Naive thymus-derived CD4-positive, alpha-beta T cell (primary cell): ENCODE data around the gene DPP8. TPM values are rescaled to one million over a fixed set of nuclear protein-coding genes. Genes with fewer than 3 reads are reported as not detected.

Experiments
- ATAC-seq: fragments of 150-1000 bp; cut with Tn5 transposase; 2 replicates; pipeline ENCODE4 v1.10.0; 2021; ENCODE audit warnings: mild to moderate bottlenecking, moderate library complexity
- CTCF ChIA-PET: fragments of 350-600 bp; sonication (Branson Sonifier 250); formaldehyde crosslinking; loops from one replicate; lab custom pipeline; 2021; ENCODE audit warnings: antibody characterized with exemption; lab: Charles Lee
- POLR2A ChIA-PET: fragments of 350-600 bp; sonication (Branson Sonifier 250); formaldehyde crosslinking; loops from one replicate; lab custom pipeline; 2021; ENCODE audit warnings: antibody characterized with exemption, inconsistent platforms; lab: Charles Lee
- DNase-seq, 9 donors: peaks; one replicate each; pipeline versions ENCODE4 v3.0.0 to v3.0.0-alpha.2; 2020 to 2022; ENCODE audit warnings: mixed read lengths in 1 of 9
- H3K27ac ChIP-seq: one replicate; pipeline ENCODE4 v1.7.0; 2013; ENCODE audit warnings: mild to moderate bottlenecking, low read depth, low read length, moderate library complexity
- H3K27me3 ChIP-seq, 2 donors: one replicate each; pipeline ENCODE4 v1.7.0; 2013; ENCODE audit warnings: low read length in 2 of 2, mild to moderate bottlenecking in 2 of 2, moderate library complexity in 2 of 2; ENCODE audit not compliant: control insufficient read depth in 2 of 2, insufficient read depth in 2 of 2
- H3K36me3 ChIP-seq, 3 experiments: 1 replicate in 2 of 3; 2 replicates in 1 of 3; pipeline ENCODE4 v1.7.0; 2013; ENCODE audit warnings: low read length in 3 of 3, mild to moderate bottlenecking in 3 of 3, moderate library complexity in 1 of 3; ENCODE audit not compliant: insufficient read depth in 3 of 3, control insufficient read depth in 2 of 3
- H3K4me1 ChIP-seq, 2 donors: one replicate each; pipeline ENCODE4 v1.7.0; 2013; ENCODE audit warnings: low read length in 2 of 2, mild to moderate bottlenecking in 2 of 2, moderate library complexity in 1 of 2; ENCODE audit not compliant: control insufficient read depth in 2 of 2, insufficient read depth in 2 of 2
- H3K4me3 ChIP-seq: 2 replicates; pipeline ENCODE4 v1.7.0; 2013; ENCODE audit warnings: mild to moderate bottlenecking, low read length
- H3K9me3 ChIP-seq, 3 experiments: 1 replicate in 2 of 3; 2 replicates in 1 of 3; pipeline ENCODE4 v1.7.0; 2013; ENCODE audit warnings: low read length in 3 of 3; ENCODE audit not compliant: control insufficient read depth in 2 of 3
- H3K27ac Mint-ChIP-seq, 9 donors: one replicate each; pipeline ENCODE4 v1.8.0; 2020 to 2022; ENCODE audit warnings: mixed read lengths in 9 of 9, mild to moderate bottlenecking in 8 of 9, moderate library complexity in 5 of 9, inconsistent platforms in 2 of 9
- H3K27me3 Mint-ChIP-seq, 5 donors: one replicate each; pipeline ENCODE4 v1.8.0; 2021 to 2022; ENCODE audit warnings: mixed read lengths in 5 of 5, mild to moderate bottlenecking in 1 of 5
- H3K36me3 Mint-ChIP-seq, 5 donors: one replicate each; pipeline ENCODE4 v1.8.0; 2020 to 2022; ENCODE audit warnings: mixed read lengths in 5 of 5, mild to moderate bottlenecking in 3 of 5, inconsistent platforms in 1 of 5
- H3K4me1 Mint-ChIP-seq, 7 donors: one replicate each; pipeline ENCODE4 v1.8.0; 2020 to 2022; ENCODE audit warnings: mixed read lengths in 7 of 7, mild to moderate bottlenecking in 3 of 7, inconsistent platforms in 1 of 7
- H3K4me3 Mint-ChIP-seq, 10 donors: one replicate each; pipeline ENCODE4 v1.8.0; 2020 to 2022; ENCODE audit warnings: mild to moderate bottlenecking in 10 of 10, mixed read lengths in 10 of 10, moderate library complexity in 6 of 10, inconsistent platforms in 2 of 10
- H3K9me3 Mint-ChIP-seq, 11 donors: one replicate each; pipeline ENCODE4 v1.8.0; 2020 to 2022; ENCODE audit warnings: mixed read lengths in 11 of 11, mild to moderate bottlenecking in 4 of 11, inconsistent platforms in 1 of 11, moderate library complexity in 1 of 11
- intact Hi-C, 2 donors: fragments of 100-400 bp; cut with micrococcal nuclease; formaldehyde crosslinking; loops; one replicate each; pipeline ENCODE4 v1.15.1; 2023
- polyA plus RNA-seq, 2 donors: library from polyadenylated mRNA; unstranded; fragments of 300-500 nt; fragmentation: Illumina TruSeq; gene quantifications; one replicate each; pipeline ENCODE4 v1.2.3, GENCODE V29; 2021
- total RNA-seq, 6 experiments: library from RNA in 5 of 6; stranded (reverse) in 5 of 6; gene quantifications; 1 replicate in 5 of 6; 2 replicates in 1 of 6; pipeline ENCODE4 v1.2.3 and lab custom pipeline; 2021 to 2026

DPP8 gene
- total and polyA plus RNA-seq, 7 experiments from 2014 or later = 38.4 to 54.6 (median 40.8) TPM

DNA sequence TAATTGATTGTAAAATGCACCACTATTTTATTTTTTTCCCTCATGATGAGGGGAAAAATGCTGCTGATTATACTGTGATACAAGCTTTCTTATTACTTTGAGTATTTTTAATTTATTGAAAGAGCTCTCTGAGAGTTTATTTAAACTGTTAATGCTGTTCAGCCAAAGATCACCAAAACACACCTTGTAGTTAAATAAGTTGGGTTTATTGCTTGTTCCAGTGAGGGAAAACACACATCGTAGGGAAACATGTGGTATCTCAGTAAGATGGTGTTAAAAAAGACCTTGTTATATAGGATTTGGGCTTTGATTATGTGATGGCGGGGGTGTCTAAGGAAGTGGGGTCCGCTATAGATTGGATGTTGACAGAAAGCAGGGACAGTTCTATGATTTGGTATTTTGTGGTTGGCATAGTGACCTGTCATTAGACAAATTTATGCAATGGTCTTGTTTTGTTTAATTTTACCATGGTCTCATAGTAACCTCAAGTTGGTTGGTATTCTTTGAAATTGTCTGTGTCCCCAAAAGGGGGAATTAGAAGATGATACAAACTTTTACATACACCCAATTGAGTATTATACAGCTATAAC lies 23.8 kb upstream of the DPP8 start:
- Histone ChIP-seq H3K27me3 (no peaks in the 10 kb centered on the region), H3K9me3 (no peaks in the 10 kb centered on the region), H3K27ac (no peak overlapping the region), H3K4me3 (no peak overlapping the region), H3K36me3 (no peaks in the 10 kb centered on the region), H3K4me1 (no peaks in the 10 kb centered on the region)
- H3K4me3 Mint-ChIP-seq = no peak overlapping the region
- intact Hi-C loops = no loop called here
- DNase-seq (no peak), ATAC-seq (no peak)
- POLR2A ChIA-PET = interaction anchor here (0.6 kb wide), 1 partner anchor 41 kb away, joined by 3 read pairs; no protein-coding TSS in a partner anchor
- peaks cover 8 to 37% (median 29%) of the 10 kb centered on the region in 7 donors for H3K4me1 Mint-ChIP-seq
- peaks cover 0 to 9% (median 0%) of the 10 kb centered on the region in 5 donors for H3K36me3 Mint-ChIP-seq
- H3K9me3 Mint-ChIP-seq = no peaks in the 10 kb centered on the region
- H3K27me3 Mint-ChIP-seq = no peaks in the 10 kb centered on the region
- CTCF ChIA-PET = interaction anchor here (0.6 kb wide), 1 partner anchor 12 kb away, joined by 3 read pairs; no protein-coding TSS in a partner anchor
- H3K27ac Mint-ChIP-seq = no peak overlapping the region

GRCh38 chr15:65540314-65540713 lies 22.8 kb upstream of the DPP8 start:
- H3K4me3 Mint-ChIP-seq = no peak overlapping the region
- ChIA-PET CTCF (no interaction called here), POLR2A (no interaction called here)
- H3K9me3 Mint-ChIP-seq = no peaks in the 10 kb centered on the region
- Histone ChIP-seq H3K27me3 (no peaks in the 10 kb centered on the region), H3K27ac (no peak overlapping the region), H3K9me3 (no peaks in the 10 kb centered on the region), H3K36me3 (no peaks in the 10 kb centered on the region), H3K4me1 (no peaks in the 10 kb centered on the region), H3K4me3 (no peak overlapping the region)
- ATAC-seq = no peak
- no peaks in the 10 kb centered on the region for H3K27me3 Mint-ChIP-seq
- H3K27ac Mint-ChIP-seq = no peak overlapping the region
- H3K36me3 Mint-ChIP-seq = peaks cover 0 to 12% (median 0%) of the 10 kb centered on the region in 5 donors
- peaks cover 6 to 38% (median 31%) of the 10 kb centered on the region in 7 donors for H3K4me1 Mint-ChIP-seq
- intact Hi-C loops = no loop called here
- no peak for DNase-seq

- Histone ChIP-seq H3K4me3 (no peak overlapping the region), H3K9me3 (no peaks in the 10 kb centered on the region), H3K27me3 (no peaks in the 10 kb centered on the region), H3K27ac (no peak overlapping the region), H3K4me1 (peaks cover 5 to 9% of the 10 kb centered on the region in 2 donors), H3K36me3 (no peaks in the 10 kb centered on the region)
- ChIA-PET POLR2A (no interaction called here), CTCF (no interaction called here)
- Mint-ChIP-seq H3K27me3 (no peaks in the 10 kb centered on the region), H3K27ac (no peak overlapping the region), H3K4me1 (peaks cover 29 to 58% (median 53%) of the 10 kb centered on the region in 7 donors), H3K9me3 (no peaks in the 10 kb centered on the region), H3K36me3 (peaks cover 0 to 16% (median 0%) of the 10 kb centered on the region in 5 donors), H3K4me3 (no peak overlapping the region)
- ATAC-seq (no peak), DNase-seq (no peak)
- intact Hi-C loops = no loop called here
Measured at GRCh38 chr15:65535192-65535591, 17.7 kb upstream of the DPP8 start.

- no peak for ATAC-seq
- CTCF ChIA-PET = interaction anchor here (0.6 kb wide), 1 partner anchor 214 kb away, joined by 3 read pairs; no protein-coding TSS in a partner anchor
- intact Hi-C loops = no loop called here
Measured at GRCh38 chr15:65533057-65533756, 15.7 kb upstream of the DPP8 start.

GRCh38 chr15:65532738-65533051 lies 15.2 kb upstream of the DPP8 start:
- Mint-ChIP-seq H3K27ac (peak overlapping the region in 2 of 9 donors; percentile 21 to 48), H3K27me3 (no peaks in the 10 kb centered on the region), H3K4me1 (peaks cover 29 to 52% (median 45%) of the 10 kb centered on the region in 7 donors), H3K9me3 (no peaks in the 10 kb centered on the region), H3K36me3 (peaks cover 0 to 10% (median 0%) of the 10 kb centered on the region in 5 donors), H3K4me3 (peak overlapping the region in 5 of 10 donors; percentile 20 to 85 (median 33))
- Histone ChIP-seq H3K9me3 (no peaks in the 10 kb centered on the region), H3K27ac (no peak overlapping the region), H3K27me3 (no peaks in the 10 kb centered on the region), H3K4me3 (no peak overlapping the region), H3K36me3 (no peaks in the 10 kb centered on the region), H3K4me1 (peaks cover 8 to 13% of the 10 kb centered on the region in 2 donors)
- no peak for ATAC-seq
- POLR2A ChIA-PET = no interaction called here
- CTCF ChIA-PET = interaction anchor here (0.6 kb wide), 1 partner anchor 214 kb away, joined by 3 read pairs; no protein-coding TSS in a partner anchor
- intact Hi-C loops = no loop called here
- no peak for DNase-seq

More at GRCh38 chr15:65533057-65533756, 15.7 kb upstream of the DPP8 start:
- no peaks in the 10 kb centered on the region for H3K9me3 ChIP-seq
- Mint-ChIP-seq H3K4me1 (peaks cover 33 to 56% (median 50%) of the 10 kb centered on the region in 7 donors), H3K9me3 (no peaks in the 10 kb centered on the region), H3K36me3 (peaks cover 0 to 14% (median 0%) of the 10 kb centered on the region in 5 donors), H3K27ac (peak overlapping the region in 1 of 9 donors; percentile 48), H3K27me3 (no peaks in the 10 kb centered on the region), H3K4me3 (peak overlapping the region in 3 of 10 donors; percentile 21 to 45 (median 42))
- DNase-seq = no peak
- H3K27me3 ChIP-seq = no peaks in the 10 kb centered on the region
- H3K4me3 ChIP-seq = no peak overlapping the region
- peaks cover 8 to 13% of the 10 kb centered on the region in 2 donors for H3K4me1 ChIP-seq
- H3K27ac ChIP-seq = no peak overlapping the region
- POLR2A ChIA-PET = no interaction called here
- no peaks in the 10 kb centered on the region for H3K36me3 ChIP-seq

DNA sequence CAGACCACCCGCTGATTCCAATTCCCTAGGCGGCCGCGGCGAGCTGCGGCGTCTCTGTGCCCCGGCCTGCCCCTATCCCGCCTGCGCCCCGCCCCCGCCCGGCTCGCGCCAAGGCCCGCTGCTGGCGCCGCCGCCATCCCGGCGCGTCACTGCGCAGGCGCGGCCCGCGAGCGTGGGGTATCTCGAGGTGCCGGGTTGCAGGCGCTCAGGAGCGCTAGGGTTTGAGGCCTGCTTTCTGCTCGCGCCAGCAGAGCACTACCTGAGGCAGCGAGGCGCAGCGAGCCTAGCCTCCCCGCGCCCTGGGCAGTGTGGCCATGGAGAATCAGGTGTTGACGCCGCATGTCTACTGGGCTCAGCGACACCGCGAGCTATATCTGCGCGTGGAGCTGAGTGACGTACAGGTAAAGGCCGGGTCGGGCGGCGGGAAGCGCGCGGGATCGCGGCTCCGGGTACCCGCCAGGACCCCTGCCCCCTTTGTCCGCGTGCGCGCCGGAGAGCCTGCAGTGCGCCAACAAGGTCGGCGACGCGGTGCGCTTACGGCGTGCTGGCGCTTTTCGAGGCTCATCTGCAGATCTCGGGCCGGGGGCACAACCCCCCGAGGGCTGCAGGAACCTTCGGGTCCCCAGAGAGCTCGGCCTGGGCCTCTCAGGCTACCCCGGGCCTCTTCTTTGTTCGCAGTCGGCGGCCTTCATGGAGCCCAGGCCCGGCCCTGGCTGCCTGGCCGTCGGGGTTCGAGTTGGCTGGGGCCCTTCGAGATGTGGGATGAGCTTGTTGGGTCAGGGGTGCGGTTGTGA lies 13.0 kb upstream of the DPP8 start, which contains the start of gene HACD3:
TSS of gene HACD3 (plus strand) at position 146 of the 794 bp plus-strand sequence. CDS start at position 315, 169 bp downstream.
- ATAC-seq (peak; percentile 97), DNase-seq (peak; percentile 83 to 98 (median 89))
- peak within 1 kb of the TSS; percentile 79 for H3K27ac ChIP-seq
- H3K4me3 ChIP-seq = peak within 1 kb of the TSS; percentile 94
- no peaks in the 10 kb centered on the region for H3K27me3 Mint-ChIP-seq
- H3K27ac Mint-ChIP-seq = peak within 1 kb of the TSS; percentile 78 to 95 (median 85)
- ChIA-PET CTCF (interaction anchor here (0.8 to 1.4 kb wide), 4 partner anchors 14 to 302 kb away, joined by 3 to 4 read pairs (median 4); no protein-coding TSS in a partner anchor), POLR2A (interaction anchor here (0.6 to 2.6 kb wide), 5 partner anchors 14 to 340 kb away, joined by 3 to 22 read pairs (median 4); partner anchors contain the start of gene DPP8)
- no peaks in the 10 kb centered on the region for H3K9me3 ChIP-seq
- no peaks in the 10 kb centered on the region for H3K9me3 Mint-ChIP-seq
- no peaks in the 10 kb centered on the region for H3K27me3 ChIP-seq
- intact Hi-C loops = loop anchor here (1.0 kb wide), 3 partner anchors 13 to 339 kb away; partner anchors contain the start of genes DPP8 (in 2 of the 2), INTS14 (in 1 of the 2) and RAB11A (in 1 of the 2)
- peaks cover 23 to 45% (median 40%) of the 10 kb centered on the region in 7 donors for H3K4me1 Mint-ChIP-seq
- peak within 1 kb of the TSS; percentile 67 to 91 (median 86) for H3K4me3 Mint-ChIP-seq
- peaks cover 0 to 7% (median 0%) of the 10 kb centered on the region in 5 donors for H3K36me3 Mint-ChIP-seq
- H3K4me1 ChIP-seq = peaks cover 8 to 13% of the 10 kb centered on the region in 2 donors
- H3K36me3 ChIP-seq = no peaks in the 10 kb centered on the region
